GM12872 (cell line): ENCODE measurements around the gene AUTS2.

ENCODE experiments used
- TF ChIP-seq, protein P1 (sequence below): IDR thresholded peaks from 3 replicates; pipeline ENCODE4 v1.5.1; 2011; ENCODE audit warnings: low read depth, mild to moderate bottlenecking, low read length, moderate library complexity; ENCODE audit not compliant: insufficient read depth

The AUTS2 gene

DNA sequence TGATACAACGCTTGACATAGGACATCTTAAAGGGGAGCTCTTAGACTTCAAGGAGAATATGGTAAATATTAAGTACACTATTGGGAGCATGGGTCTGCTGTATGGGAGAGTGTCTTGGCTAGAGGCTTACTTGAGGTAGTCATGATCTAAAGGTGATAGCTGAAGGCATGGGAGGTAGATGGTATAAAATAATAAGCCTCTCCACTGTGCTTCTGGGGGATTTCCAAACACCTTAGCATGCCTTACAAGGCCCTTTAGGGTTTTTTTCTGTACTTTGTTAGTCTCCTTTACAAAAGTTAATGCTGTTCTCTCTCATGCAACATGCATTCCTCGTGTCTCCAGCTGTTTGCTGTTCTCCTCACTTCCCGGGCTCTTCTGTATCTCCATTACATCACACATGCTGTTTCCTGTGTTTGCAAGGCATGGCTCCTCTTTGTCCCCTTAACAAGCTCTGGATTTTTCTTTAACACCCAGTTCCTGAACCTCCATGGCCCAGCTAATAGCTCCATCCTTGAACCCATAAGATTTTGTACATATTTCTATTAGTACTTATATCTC is 449.7 kb downstream of the AUTS2 start:
- TF ChIP-seq, protein P1, sequence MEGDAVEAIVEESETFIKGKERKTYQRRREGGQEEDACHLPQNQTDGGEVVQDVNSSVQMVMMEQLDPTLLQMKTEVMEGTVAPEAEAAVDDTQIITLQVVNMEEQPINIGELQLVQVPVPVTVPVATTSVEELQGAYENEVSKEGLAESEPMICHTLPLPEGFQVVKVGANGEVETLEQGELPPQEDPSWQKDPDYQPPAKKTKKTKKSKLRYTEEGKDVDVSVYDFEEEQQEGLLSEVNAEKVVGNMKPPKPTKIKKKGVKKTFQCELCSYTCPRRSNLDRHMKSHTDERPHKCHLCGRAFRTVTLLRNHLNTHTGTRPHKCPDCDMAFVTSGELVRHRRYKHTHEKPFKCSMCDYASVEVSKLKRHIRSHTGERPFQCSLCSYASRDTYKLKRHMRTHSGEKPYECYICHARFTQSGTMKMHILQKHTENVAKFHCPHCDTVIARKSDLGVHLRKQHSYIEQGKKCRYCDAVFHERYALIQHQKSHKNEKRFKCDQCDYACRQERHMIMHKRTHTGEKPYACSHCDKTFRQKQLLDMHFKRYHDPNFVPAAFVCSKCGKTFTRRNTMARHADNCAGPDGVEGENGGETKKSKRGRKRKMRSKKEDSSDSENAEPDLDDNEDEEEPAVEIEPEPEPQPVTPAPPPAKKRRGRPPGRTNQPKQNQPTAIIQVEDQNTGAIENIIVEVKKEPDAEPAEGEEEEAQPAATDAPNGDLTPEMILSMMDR = no peak

DNA sequence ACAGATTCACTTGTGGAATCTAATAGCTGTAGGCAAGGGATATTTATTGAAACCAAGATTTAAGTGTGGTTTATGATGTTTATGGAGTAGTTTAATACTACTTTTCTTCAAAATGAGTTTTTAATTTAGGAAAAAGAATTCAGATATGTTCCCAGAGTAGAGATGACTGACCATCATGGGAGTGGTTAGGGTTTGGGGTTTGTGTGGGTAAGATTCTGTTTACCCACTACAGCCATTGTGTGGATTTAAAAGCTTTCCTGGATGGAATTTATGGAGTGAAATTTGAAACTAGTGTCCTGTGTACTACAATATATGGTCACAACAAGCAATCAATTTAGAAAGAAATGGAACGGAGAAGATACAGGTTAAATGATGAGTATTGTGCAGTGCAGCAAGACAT is 453.5 kb downstream of the AUTS2 start:
- TF ChIP-seq, protein P1 = no peak

DNA sequence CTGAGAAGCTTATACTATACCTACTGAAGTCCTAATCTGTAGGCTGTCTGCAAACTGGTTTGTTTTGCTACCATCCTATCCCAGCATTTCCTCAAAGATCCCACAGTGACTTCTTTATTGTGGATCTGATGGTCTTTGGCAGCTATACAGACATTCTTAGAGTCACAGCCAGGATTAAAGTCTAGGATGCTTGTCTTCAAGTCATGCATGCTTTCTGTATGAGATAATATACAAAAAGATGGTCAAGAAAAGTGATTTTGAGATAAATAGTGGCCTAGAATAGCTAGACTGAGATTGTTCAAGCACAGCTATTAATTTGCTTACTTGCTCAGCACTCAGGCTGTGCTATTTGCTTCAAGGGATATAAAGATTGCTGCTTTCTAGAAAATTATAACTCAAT is 454.4 kb downstream of the AUTS2 start:
- TF ChIP-seq, protein P1 = no peak

DNA sequence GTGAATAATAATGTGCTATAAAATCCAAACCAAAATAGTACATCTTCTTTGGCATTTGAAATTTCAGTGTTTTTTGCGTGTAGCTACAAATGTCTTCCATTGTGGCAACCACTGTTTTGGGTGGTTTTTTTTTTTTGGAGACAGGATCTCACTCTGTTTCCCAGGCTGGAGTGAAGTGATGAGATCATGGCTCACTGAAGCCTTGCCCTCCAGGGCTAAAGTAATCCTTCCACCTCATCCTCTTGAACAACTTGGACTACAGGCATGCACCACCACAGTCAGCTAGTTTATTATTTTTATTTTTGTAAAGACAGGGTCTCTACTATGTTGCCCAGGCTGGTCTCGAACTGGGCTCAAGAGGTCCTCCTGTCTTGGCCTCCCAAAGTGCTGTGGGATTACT is 455.1 kb downstream of the AUTS2 start:
- TF ChIP-seq, protein P1 = no peak

DNA sequence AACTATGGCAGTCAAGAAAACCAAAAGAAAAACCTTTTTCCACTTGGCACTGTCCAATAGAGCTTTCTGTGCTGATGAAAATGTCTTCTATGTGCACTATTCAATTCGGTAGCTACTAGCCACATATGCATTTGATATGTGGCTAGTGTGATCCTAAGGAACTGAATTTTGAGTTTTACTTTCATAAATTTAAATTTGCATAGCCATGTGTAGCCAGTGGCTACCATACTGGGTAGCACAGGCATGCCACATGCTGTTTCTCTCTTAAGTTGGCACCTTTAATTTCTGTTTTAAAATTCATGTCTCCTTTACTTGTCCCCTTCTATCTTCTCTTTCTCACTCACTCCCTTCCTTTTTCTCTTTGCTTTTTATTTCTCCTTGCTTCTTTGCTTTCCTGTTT is 455.7 kb downstream of the AUTS2 start:
- TF ChIP-seq, protein P1 = no peak

DNA sequence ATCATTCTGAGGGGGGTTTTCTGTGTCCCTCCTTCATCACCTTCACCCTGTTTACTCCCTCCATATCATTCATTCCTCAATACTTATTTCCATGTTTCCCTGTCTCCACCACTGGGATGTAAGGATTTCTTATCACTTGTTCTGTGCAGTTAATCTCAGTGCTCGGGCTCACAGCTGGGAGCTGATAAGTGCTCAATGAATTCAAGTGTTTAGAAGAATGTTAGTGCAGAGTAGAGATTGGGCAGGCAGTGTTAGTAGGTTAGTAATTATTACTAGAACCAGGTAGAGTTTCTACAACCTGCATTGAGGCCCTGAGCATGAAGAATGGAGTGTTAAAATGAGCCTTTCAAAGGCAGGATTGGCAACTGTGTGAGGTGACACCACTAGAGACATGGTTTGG is 458.1 kb downstream of the AUTS2 start:
- TF ChIP-seq, protein P1 = no peak

DNA sequence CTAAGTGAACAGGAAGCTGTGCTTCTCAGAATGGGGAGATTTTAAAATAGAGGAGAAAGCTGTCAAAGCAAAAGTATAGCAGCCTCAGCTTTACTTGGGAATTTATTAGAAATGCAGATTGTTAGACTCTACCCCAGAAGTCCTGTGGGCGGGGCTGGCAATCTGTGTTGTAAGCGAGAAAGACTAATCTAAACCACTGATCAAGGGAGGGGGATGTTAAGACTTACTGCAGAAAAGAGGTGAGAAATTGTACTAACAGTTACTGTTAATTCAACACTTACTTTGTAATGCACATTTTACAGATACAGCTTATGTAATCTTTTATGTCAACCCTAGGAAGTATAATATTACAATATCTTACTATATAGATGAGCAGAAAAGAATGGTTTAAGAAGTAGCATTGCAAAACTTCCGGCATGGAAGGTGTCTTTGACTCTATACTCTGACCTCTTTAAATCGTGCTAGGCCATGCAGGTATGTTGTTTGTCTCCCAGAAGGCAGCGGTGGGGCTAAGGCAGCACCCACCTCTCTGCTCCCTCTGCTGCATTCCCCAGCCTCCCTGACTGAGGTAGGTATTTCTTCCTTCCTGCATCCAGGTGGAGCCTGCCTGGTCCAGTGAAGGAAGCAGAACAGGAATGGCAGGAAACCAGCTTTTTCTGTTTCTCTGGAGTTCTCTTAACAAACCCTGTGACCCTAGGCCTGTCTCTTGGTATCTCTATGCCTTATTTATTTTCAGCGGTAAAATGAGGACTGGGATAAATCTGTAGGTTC is 462.2 kb downstream of the AUTS2 start:
- TF ChIP-seq, protein P1 = no peak
